MM.1S (cell line): ENCODE measurements around the gene CDKL4.

ENCODE experiments used
- CTCF ChIP-seq: fragments of 300-600 bp; sonication (generic); IDR thresholded peaks from 2 replicates; pipeline ENCODE4 v1.5.1; 2016; ENCODE audit warnings: antibody characterized with exemption, low read length, mixed read lengths
- EZH2 ChIP-seq: fragments of 300-600 bp; sonication (generic); optimal IDR thresholded peaks from 2 replicates; pipeline ENCODE3; 2017; ENCODE audit warnings: low read depth, mild to moderate bottlenecking, antibody characterized with exemption, low read length, mixed read lengths
- EZH2phosphoT487 ChIP-seq: fragments of 300-600 bp; sonication (generic); IDR thresholded peaks from 2 replicates; pipeline ENCODE4 v1.6.1; 2018; ENCODE audit warnings: antibody characterized with exemption, low read length

- TF ChIP-seq EZH2 = no peak
- TF ChIP-seq CTCF = no peak
- TF ChIP-seq EZH2phosphoT487 = no peak
Observed at GRCh38 chr2:39136799-39137198, 107.0 kb downstream of the CDKL4 start.
